Fibroblast of lung (primary cell): ENCODE results near the gene ZNF672. TPM values are rescaled to one million over a fixed set of nuclear protein-coding genes. Genes with fewer than 3 reads are reported as not detected.
"Not testable (repeated sequence)": the region's sequence is repeated elsewhere in the genome, so short reads cannot be mapped to it uniquely, and the experiment has no call there.

Experiments
- DNase-seq, 2 donors: peaks; one replicate each; pipeline versions ENCODE4 v3.0.0 to v3.0.0-alpha.2; 2010; ENCODE audit warnings: low read depth in 2 of 2
- H2AFZ ChIP-seq: 2 replicates; pipeline ENCODE4 v1.5.1; 2012; ENCODE audit warnings: low read length, control low read depth, inconsistent platforms
- H3K27ac ChIP-seq: 2 replicates; pipeline ENCODE4 v1.5.1; 2011; ENCODE audit warnings: low read length, control low read depth; ENCODE audit not compliant: insufficient read depth
- H3K27me3 ChIP-seq: 2 replicates; pipeline ENCODE4 v1.5.1; 2011; ENCODE audit warnings: mild to moderate bottlenecking, low read length; ENCODE audit not compliant: control insufficient read depth, insufficient read depth
- H3K36me3 ChIP-seq: 2 replicates; pipeline ENCODE4 v1.5.1; 2011; ENCODE audit warnings: low read length; ENCODE audit not compliant: control insufficient read depth, insufficient read depth
- H3K4me1 ChIP-seq: 2 replicates; pipeline ENCODE4 v1.5.1; 2011; ENCODE audit warnings: low read length; ENCODE audit not compliant: control insufficient read depth, insufficient read depth; ENCODE audit errors: extremely low read depth
- H3K4me2 ChIP-seq: 2 replicates; pipeline ENCODE4 v1.5.1; 2011; ENCODE audit warnings: low read length, control low read depth; ENCODE audit not compliant: insufficient read depth; ENCODE audit errors: extremely low read depth
- H3K4me3 ChIP-seq, 4 experiments: fragments of 200-600 bp in 1 of 4; sonication (generic) in 1 of 4; replicated peaks in 1 of 4; 2 replicates each; pipeline ENCODE4 v1.5.1; 2011 to 2016; ENCODE audit warnings: low read length in 4 of 4, low read depth in 3 of 4, mild to moderate bottlenecking in 3 of 4, control low read depth in 2 of 4, inconsistent platforms in 1 of 4, mixed read lengths in 1 of 4; ENCODE audit not compliant: insufficient read depth in 1 of 4; ENCODE audit errors: control extremely low read depth in 1 of 4
- H3K79me2 ChIP-seq: 2 replicates; pipeline ENCODE4 v1.5.1; 2012; ENCODE audit warnings: mild to moderate bottlenecking, low read length, inconsistent platforms; ENCODE audit not compliant: control insufficient read depth, insufficient read depth
- H3K9ac ChIP-seq: 2 replicates; pipeline ENCODE4 v1.5.1; 2011; ENCODE audit warnings: mild to moderate bottlenecking, low read length, control low read depth; ENCODE audit not compliant: insufficient read depth
- H3K9me3 ChIP-seq: 2 replicates; pipeline ENCODE4 v1.5.1; 2012; ENCODE audit warnings: low read depth, low read length; ENCODE audit not compliant: control insufficient read depth, insufficient read depth
- H4K20me1 ChIP-seq: 2 replicates; pipeline ENCODE4 v1.5.1; 2011; ENCODE audit warnings: low read length; ENCODE audit not compliant: control insufficient read depth, insufficient read depth; ENCODE audit errors: extremely low read depth
- EZH2 ChIP-seq: IDR thresholded peaks from 2 replicates; pipeline ENCODE4 v1.5.1; 2012; ENCODE audit warnings: low read length, control low read depth, mild to moderate bottlenecking; ENCODE audit errors: missing control alignments
- polyA plus RNA-seq, 2 donors: library from polyadenylated mRNA; depleted of rRNA in 1 of 2; stranded (reverse) in 1 of 2; unstranded in 1 of 2; fragments of >200 nt; gene quantifications; 2 replicates each; pipeline ENCODE4 v1.2.1, GENCODE V29; 2011 to 2012; ENCODE audit warnings: missing spikeins in 1 of 2
- total RNA-seq: library from RNA; depleted of rRNA; stranded (reverse); fragments of >200 nt; gene quantifications from 2 replicates; pipeline ENCODE4 v1.2.1, GENCODE V29; 2014
- TF ChIP-seq, protein P1 (sequence below), 2 donors: IDR thresholded peaks in 1 of 2; conservative IDR thresholded peaks in 1 of 2; 1 replicate in 1 of 2; 2 replicates in 1 of 2; pipeline ENCODE4 v1.5.1; 2011 to 2012; ENCODE audit warnings: low read length in 2 of 2, control low read depth in 1 of 2, inconsistent platforms in 1 of 2, low read depth in 1 of 2, mild to moderate bottlenecking in 1 of 2

ZNF672 gene
- total and polyA plus RNA-seq, 2 donors (not counting 1 experiment from before 2014, with no cell fraction given): 10.3 to 15.5 TPM

DNA sequence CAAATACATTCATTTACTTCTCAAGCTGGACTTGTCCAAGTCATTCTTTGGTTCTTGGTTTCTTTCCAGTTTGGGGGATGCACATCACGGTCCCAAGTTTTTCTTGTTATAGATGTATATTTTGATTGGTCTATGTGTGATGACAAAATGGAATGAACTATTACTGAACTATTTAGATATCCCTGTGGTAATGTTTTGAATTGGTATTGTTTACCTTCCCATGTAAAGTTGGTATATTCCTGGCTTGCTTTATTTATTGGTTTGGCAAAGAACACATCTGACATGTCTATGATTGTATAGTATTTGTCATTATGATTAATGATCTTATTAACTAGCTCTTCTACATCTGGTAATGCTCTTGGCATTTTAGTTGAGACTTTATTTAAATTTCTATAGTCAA lies 43.2 kb downstream of the ZNF672 start:
- TF ChIP-seq, protein P1, sequence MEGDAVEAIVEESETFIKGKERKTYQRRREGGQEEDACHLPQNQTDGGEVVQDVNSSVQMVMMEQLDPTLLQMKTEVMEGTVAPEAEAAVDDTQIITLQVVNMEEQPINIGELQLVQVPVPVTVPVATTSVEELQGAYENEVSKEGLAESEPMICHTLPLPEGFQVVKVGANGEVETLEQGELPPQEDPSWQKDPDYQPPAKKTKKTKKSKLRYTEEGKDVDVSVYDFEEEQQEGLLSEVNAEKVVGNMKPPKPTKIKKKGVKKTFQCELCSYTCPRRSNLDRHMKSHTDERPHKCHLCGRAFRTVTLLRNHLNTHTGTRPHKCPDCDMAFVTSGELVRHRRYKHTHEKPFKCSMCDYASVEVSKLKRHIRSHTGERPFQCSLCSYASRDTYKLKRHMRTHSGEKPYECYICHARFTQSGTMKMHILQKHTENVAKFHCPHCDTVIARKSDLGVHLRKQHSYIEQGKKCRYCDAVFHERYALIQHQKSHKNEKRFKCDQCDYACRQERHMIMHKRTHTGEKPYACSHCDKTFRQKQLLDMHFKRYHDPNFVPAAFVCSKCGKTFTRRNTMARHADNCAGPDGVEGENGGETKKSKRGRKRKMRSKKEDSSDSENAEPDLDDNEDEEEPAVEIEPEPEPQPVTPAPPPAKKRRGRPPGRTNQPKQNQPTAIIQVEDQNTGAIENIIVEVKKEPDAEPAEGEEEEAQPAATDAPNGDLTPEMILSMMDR (conservative IDR thresholded peaks at IDR 0.05 in 1 of 2, IDR thresholded peaks at IDR 0.05 in 1 of 2; ENCODE audit: low read depth in 1 of 2, low read length in 2 of 2): no peak
- TF ChIP-seq EZH2: no peak
- peak in 1 of 2 donors; percentile 24 for DNase-seq
- Histone ChIP-seq H3K4me2 (no peak overlapping the region), H3K4me3 (no peak overlapping the region), H3K9me3 (no peaks in the 10 kb centered on the region), H3K27me3 (peaks cover 4% of the 10 kb centered on the region), H3K4me1 (no peaks in the 10 kb centered on the region), H4K20me1 (no peaks in the 10 kb centered on the region), H3K9ac (no peak overlapping the region), H3K36me3 (no peaks in the 10 kb centered on the region), H3K27ac (no peak overlapping the region), H2AFZ (no peak overlapping the region), H3K79me2 (no peaks in the 10 kb centered on the region)

DNA sequence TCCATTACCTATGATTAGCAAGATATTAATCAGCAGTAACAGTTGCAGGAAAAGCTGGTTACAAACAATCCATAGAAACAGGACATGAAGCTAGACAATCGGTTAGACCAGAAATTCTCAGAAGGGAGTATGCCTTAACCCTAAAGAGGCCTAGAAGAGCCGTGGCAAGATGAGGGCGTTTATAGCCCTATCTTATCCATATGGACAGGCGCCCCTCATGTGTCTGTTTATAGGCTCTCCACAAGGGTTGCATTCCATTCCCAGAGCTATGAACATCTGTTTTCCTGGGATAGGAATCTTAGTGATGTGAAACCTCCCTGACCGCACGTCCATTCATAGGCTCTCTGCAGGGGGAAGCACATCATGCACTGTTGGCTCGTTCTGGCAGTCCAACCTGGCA lies 44.4 kb downstream of the ZNF672 start:
- H3K27me3 ChIP-seq, H3K9me3 ChIP-seq, DNase-seq, H2AFZ ChIP-seq, H3K9ac ChIP-seq, H3K4me1 ChIP-seq, H3K79me2 ChIP-seq, H4K20me1 ChIP-seq, H3K4me2 ChIP-seq, H3K4me3 ChIP-seq, H3K27ac ChIP-seq, H3K36me3 ChIP-seq: not testable (repeated sequence)

DNA sequence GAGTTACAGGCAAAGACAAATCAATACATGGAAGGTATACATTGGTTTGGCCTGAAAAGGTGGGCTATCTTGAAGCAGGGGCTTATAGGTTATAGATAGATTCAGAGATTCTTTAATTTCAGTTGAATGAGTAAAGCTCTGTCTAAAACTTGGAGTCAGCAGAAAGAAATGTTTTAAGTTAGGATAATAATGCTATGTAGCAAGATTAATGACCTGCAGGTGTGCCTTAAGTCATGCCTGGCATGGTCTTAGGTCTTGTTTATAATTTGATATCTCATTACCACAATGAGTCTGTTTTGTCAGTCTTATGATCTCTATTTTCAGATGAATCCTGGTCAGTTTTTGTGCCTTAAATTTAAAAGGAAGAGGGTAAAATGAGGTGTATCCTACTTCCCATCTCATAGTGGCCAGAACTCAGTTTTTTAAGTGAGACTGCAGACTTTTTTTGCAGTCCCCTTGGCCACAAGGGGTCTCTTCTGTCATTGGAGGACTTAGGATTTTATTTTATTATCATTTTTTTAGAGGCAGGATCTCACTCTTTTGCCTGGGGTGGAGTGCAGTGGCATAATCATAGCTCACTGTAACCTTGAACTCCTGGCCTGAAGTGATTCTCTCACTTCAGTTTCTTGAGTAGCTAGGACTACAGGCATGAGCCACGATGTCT lies 46.7 kb downstream of the ZNF672 start:
- H3K9ac ChIP-seq: no peak overlapping the region
- peak in 1 of 2 donors; percentile 78 for DNase-seq
- no peak overlapping the region for H3K4me2 ChIP-seq
- H3K27me3 ChIP-seq: peaks cover 3% of the 10 kb centered on the region
- H4K20me1 ChIP-seq: no peaks in the 10 kb centered on the region
- no peaks in the 10 kb centered on the region for H3K36me3 ChIP-seq
- no peak overlapping the region for H3K27ac ChIP-seq
- TF ChIP-seq, protein P1 (conservative IDR thresholded peaks at IDR 0.05 in 1 of 2, IDR thresholded peaks at IDR 0.05 in 1 of 2; ENCODE audit: low read depth in 1 of 2, low read length in 2 of 2): no peak
- TF ChIP-seq EZH2: no peak
- no peak overlapping the region for H2AFZ ChIP-seq
- H3K4me1 ChIP-seq: no peaks in the 10 kb centered on the region
- no peak overlapping the region for H3K4me3 ChIP-seq
- H3K9me3 ChIP-seq: no peaks in the 10 kb centered on the region
- no peaks in the 10 kb centered on the region for H3K79me2 ChIP-seq
